Central memory CD4-positive, alpha-beta T cell (primary cell): Measurements from ENCODE around the gene BTG2.

Experiments
- DNase-seq: peaks from one replicate; pipeline ENCODE4 v3.0.0; 2022

The BTG2 gene

DNA sequence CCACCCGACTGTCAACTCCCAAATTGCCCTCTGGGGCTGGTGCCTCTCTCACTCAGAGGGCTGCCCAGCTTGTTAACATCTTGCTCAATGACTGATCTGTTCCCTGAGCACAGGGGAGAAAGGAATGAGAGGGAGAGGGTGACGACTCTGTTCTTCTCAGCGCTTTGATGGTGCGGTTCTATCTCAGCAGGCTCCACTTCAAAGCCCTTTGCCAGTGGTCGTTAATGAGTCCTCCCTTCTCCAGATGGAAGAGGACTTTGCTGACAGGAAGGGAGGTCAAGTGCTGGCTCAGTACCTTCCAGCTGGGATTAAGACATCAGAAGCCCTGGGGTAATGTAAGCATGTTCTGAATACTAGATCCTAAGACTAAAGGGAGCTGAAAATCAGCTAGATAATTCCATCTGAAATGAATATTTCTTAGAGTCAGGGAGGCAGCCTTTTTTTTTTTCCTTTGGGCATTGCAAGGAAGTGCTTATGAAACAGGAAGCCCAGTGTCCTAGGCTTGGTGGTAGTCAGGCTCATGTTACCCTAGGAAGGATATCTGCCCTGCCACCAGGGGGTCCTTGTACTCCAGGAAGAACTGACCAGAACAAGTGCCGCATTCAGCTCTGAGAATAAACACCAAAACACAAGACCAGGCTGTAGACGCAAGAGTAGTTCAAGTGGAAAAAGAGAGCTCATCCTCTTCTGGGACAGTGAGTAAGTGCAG, 40.9 kb downstream of the BTG2 start:
- no peak for DNase-seq

DNA sequence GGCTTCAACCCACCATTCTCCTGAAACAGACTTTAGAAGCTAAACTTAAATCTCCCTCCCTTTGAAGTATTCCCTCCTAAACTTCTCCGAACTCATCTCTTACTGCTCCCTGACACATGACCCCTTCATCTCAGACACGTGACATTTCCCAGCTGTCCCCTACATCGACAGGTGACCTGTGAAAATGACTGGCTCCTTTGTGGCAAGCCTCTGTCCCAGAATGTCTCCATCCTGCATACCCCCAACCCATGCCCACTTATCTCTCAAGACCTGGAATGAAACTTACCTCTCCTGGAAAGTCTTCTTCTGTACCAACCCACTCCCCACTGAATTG, 41.4 kb downstream of the BTG2 start:
- no peak for DNase-seq

DNA sequence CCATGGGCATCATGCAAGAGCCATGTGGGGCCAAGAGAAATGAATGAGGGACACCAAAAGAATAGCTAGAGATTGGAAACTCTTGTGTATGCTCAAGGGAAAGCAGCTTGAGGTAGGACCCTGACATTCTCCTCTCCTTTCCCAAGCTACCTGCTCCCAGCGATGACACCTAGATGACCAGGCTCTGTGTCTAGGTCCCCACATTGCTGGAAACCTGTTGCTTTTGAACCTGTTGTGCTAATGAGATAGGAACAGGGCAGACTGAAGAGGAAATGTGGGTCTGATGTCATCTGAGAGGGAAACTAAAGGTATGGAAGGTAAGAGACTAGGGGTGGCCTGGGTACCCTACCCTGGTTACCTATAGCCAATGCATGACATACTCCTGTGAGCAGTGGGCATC, 43.8 kb downstream of the BTG2 start:
- no peak for DNase-seq

DNA sequence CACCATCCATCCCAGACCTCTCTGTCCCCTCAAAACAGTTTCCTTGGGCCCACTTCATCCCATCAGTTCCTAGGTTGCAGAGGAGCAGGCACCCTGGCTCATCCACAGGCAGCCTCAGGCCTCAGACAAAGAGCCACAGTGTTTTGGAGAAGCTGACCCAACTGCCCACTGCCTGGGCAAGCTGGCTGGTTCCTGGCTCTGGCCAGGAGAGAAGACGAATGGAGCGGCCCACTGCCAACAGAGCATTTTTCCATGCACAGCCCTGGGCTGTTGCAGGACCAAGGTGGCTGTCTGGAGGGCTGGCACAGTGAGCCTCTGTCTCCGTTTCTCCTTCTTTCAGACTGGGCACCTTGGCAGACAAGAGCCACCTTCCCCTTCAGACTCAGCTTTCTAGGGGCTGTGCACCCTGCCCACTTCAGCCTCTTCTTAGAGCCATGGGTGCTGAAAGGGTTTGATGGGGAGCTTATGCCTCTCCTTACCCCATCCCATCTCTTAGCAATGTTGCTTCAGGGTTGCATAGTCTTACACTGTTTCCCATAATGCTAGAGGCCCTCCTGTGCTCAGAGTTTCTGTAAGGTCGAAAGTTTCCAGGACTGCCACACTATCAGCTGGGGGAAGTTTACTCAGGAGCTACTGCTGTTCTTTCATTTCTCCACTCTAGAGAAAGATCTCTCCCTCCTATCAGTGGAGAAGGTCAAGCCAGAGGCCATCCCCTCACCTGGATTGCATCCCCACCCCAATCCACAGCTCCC, 44.6 kb downstream of the BTG2 start:
- no peak for DNase-seq

DNA sequence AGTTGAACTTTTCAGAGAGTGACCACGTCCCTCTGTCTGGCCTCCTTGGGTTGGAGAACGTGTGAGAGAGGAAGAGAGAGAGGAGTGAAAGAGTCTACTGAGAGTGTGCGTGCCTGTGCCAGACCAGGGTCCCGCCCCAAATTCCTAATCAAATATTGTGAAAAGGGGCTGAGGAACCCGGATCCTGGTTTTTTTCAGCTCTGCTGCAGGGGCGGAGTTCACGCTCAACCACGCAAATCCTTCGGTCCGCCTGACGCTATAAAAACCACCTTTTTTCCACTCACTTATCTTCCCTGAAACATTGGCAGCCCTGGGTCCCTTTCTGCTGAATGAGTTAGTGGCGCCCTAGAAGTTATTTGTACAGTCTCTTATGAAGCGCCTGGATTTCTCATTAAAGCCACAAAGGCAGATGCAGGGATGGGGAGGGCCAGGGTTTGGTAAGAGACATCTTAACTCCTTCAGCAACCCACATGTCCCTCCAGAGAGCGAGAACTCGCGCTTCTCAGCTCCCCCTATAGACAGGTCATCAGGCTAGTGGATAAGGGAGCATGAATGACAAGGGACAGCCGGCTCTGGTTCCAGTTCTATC, 45.8 kb downstream of the BTG2 start, which contains the start of gene FMOD:
Gene FMOD, minus strand, starts transcription at position 86 of the 589 bp plus-strand sequence. CDS start 2,852 bp downstream, outside the sequence.
- DNase-seq, result no peak

DNA sequence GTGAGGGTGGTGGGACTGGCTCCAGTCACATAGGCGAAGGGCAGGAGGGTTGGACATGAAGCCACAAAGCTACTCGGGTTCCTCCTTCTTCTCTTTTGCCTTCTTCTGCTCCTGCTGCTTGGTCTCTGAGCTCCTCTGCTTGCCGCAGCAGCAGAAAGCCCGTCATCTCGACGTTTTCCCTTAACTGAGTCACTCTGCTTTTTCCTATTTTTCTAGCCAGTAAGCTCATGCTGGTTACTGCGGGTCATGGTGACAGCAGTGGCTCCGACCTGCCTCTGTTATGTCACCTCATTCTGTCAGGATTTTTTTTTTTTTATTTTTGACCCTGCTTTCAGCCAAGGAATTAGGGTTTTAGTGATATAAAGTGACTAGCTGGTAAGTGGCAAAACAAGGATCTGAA, 48.2 kb downstream of the BTG2 start:
- no peak for DNase-seq

DNA sequence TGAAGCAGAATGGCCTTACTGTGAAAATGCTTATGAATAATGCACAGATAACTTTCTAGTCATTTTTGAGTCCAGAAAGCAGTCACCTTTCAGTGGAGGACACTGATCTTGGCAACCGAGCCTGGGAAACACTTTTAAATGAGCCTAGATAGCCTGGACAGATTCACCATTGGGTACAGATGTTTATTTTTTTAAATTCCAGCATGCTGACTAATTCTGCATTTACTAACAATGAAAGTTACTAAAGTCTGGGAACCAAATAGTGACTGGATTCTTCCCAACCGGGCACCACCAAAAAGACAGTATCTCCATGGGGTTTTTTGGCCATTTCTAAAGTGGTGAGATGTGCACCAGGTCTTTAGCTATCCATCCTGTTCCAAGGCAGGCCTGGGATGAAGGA, 48.9 kb downstream of the BTG2 start:
- DNase-seq, result no peak

DNA sequence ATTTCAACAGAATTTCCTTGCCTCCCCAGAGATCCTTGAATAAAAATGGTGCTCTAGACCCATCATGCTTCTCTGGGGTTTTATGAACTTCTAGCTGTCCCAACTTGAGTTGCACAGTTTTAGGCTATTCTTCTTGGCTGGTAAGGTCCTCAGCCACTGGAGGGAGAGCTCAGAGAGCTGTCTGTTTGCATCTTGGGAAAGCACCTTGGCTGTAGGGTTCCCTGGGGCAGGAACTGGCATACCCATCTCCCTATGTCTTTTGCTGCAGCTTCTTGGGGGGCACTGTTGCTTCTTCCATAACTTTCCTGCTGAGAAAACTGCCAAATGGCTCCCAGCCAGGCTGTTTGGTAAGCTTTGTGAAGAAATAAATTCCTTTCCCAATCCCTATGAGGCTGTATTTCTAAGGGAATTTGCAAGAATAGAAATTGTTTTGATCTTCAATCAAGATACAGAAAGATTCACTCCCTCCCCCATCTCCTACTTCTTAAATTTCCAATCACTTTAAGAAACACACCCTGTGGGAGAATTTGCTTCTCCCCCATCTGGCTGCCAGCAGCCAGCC, 53.8 kb downstream of the BTG2 start:
- no peak for DNase-seq
